ENCODE data around the gene RPUSD1. TPM values are rescaled to one million over a fixed set of nuclear protein-coding genes. Genes with fewer than 3 reads are reported as not detected.

RPUSD1 gene
- total RNA-seq, 1 donor from 2014 or later: 35.3 TPM

DNA sequence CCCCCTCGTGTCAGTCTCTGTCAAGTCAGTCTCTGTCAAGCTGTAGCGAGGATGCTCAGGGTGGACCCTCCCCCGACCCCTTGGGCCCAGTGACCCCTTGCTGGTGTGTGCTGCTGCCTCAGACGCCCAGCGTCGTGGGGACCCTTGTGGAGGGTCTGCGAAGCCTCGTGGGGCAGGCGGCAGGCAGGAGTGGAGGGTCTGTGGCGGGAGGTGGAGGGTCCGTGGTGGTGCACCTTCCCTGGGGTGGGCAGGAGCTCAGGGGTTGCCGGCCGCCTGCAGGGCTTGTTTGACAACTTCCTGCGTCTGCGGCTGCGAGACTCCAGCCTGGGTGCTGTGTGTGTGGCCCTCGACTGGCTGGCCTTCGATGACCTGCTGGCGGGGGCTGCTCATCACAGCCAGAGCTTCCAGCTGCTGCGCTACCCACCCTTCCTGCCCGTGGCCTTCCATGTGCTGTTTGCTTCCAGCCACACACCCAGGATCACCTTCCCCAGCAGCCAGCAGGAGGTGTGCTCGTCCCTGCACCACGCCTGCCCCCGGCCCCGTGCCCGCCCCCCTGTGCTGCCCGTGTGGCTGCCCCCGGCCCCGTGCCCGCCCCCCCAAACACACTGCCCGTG lies 6.8 kb upstream of the RPUSD1 start:
- ATAC-seq (ENCODE audit: low read depth) (no peak), DNase-seq (no peak)
- Mint-ChIP-seq H3K27ac (no peak overlapping the region), H3K4me1 (no peaks in the 10 kb centered on the region), H3K9me3 (no peaks in the 10 kb centered on the region), H3K27me3 (peaks cover 4% of the 10 kb centered on the region), H3K36me3 (ENCODE audit: low read depth) (peaks cover 15% of the 10 kb centered on the region), H3K4me3 (no peak overlapping the region)
- intact Hi-C loops (cut with micrococcal nuclease): no loop called here
- CTCF ChIA-PET: no interaction called here
- TF ChIP-seq, protein P1, sequence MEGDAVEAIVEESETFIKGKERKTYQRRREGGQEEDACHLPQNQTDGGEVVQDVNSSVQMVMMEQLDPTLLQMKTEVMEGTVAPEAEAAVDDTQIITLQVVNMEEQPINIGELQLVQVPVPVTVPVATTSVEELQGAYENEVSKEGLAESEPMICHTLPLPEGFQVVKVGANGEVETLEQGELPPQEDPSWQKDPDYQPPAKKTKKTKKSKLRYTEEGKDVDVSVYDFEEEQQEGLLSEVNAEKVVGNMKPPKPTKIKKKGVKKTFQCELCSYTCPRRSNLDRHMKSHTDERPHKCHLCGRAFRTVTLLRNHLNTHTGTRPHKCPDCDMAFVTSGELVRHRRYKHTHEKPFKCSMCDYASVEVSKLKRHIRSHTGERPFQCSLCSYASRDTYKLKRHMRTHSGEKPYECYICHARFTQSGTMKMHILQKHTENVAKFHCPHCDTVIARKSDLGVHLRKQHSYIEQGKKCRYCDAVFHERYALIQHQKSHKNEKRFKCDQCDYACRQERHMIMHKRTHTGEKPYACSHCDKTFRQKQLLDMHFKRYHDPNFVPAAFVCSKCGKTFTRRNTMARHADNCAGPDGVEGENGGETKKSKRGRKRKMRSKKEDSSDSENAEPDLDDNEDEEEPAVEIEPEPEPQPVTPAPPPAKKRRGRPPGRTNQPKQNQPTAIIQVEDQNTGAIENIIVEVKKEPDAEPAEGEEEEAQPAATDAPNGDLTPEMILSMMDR (IDR thresholded peaks at IDR 0.05): no peak
- POLR2A ChIA-PET: no interaction called here

DNA sequence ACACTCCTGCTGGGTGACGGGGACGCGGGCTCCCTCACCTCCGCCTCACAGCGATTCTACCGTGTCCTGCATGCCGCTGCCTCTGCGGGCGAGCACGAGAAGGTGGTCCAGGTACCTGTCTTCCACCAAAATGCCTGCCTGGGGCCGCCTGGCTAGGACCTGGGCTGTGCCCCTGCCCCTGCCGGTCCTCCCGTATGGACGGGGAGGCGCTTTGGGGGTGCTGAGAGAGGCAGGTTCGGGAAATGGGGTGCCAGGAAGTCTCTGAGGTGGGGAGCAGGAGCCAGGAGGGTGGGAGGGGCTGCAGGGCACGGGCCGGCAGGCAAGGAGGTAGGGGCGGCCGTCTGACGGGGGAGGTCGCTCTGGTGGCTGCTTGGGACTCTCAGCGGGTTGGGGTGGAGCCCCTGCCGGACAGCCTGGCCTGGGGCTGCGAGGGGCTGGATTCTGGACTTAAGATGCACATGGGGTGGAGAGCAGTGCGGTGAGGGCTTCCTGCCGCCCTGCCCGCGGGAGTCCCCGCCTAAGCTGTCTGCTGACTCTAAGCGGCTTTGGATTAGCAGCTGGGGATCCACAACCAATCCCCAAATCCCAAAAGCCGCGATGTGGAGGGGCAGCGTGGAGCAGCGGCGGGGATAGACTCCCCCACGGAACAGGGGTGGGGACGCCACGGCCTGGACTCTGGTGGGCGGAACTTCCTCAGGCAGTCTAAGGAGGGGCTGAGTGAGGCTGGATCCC lies 6.1 kb upstream of the RPUSD1 start:
- Mint-ChIP-seq H3K27me3 (peaks cover 4% of the 10 kb centered on the region), H3K27ac (no peak overlapping the region), H3K36me3 (ENCODE audit: low read depth) (peaks cover 15% of the 10 kb centered on the region), H3K9me3 (no peaks in the 10 kb centered on the region), H3K4me3 (no peak overlapping the region), H3K4me1 (no peaks in the 10 kb centered on the region)
- intact Hi-C loops (cut with micrococcal nuclease): no loop called here
- CTCF ChIA-PET: no interaction called here
- TF ChIP-seq, protein P1 (IDR thresholded peaks at IDR 0.05): no peak
- POLR2A ChIA-PET: no interaction called here
- DNase-seq (no peak), ATAC-seq (ENCODE audit: low read depth) (no peak)

DNA sequence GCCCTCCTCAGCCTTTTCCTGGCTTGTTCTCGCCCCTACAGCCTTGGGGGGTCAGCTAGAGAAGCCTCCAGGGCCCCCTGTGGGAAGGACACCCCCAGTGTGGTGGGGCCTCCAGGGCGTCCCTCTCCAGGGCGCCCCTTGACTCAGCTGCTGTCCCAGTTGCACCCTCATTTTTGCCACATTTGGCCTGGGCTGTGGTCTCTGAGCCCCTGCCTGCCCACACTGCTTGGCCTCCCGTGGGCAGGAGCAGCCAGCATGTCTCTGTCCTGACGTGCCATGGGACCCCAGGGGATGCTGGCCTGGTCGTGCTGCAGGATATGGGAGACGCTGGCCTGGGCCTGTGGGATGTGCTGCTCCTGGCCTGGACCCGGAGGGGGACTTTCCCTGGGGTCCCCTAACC lies 5.2 kb upstream of the RPUSD1 start:
- no peak overlapping the region for H3K27ac Mint-ChIP-seq
- peaks cover 1% of the 10 kb centered on the region for H3K27me3 Mint-ChIP-seq
- H3K36me3 Mint-ChIP-seq (ENCODE audit: low read depth): peaks cover 15% of the 10 kb centered on the region
- ChIA-PET CTCF (no interaction called here), POLR2A (no interaction called here)
- intact Hi-C loops (cut with micrococcal nuclease): no loop called here
- no peaks in the 10 kb centered on the region for H3K4me1 Mint-ChIP-seq
- DNase-seq: no peak
- ATAC-seq (ENCODE audit: low read depth): no peak
- TF ChIP-seq, protein P1 (IDR thresholded peaks at IDR 0.05): no peak
- no peak overlapping the region for H3K4me3 Mint-ChIP-seq
- no peaks in the 10 kb centered on the region for H3K9me3 Mint-ChIP-seq

DNA sequence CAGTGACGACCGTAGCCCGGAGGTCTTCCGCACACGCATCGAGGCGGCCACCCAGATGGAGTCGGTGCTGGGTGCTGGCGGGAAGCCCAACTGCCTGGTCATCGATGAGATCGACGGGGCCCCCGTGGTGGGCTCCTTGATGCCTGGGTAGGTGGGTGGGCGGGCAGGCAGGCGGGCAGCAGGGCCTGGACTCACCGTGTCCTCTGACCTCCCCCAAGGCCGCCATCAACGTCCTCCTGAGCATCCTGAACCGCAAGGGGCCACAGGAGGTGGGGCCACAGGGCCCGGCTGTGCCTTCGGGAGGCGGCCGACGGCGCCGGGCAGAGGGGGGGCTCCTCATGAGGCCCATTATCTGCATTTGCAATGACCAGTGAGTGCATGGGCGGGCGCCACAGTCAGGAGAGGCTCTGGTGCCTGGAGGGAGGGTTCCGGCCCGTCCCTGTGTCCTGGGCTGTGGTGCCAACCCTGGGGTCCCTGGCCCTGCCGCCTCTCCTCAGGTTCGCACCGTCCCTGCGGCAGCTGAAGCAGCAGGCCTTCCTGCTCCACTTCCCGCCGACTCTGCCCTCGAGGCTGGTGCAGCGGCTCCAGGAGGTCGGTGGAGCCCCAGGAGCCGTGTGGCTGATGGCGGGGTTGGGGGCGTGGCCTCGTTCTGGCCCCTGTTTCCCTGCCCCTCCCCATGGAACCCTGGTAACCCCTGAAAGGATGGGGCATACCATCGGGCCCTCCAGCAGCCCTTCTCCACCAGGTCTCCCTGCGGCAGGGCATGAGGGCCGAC lies 4.2 kb upstream of the RPUSD1 start:
- TF ChIP-seq, protein P1 (IDR thresholded peaks at IDR 0.05): no peak
- no peak overlapping the region for H3K4me3 Mint-ChIP-seq
- DNase-seq (no peak), ATAC-seq (ENCODE audit: low read depth) (no peak)
- H3K27ac Mint-ChIP-seq: no peak overlapping the region
- H3K4me1 Mint-ChIP-seq: peaks cover 3% of the 10 kb centered on the region
- ChIA-PET CTCF (no interaction called here), POLR2A (no interaction called here)
- H3K9me3 Mint-ChIP-seq: no peaks in the 10 kb centered on the region
- intact Hi-C loops (cut with micrococcal nuclease): no loop called here
- H3K36me3 Mint-ChIP-seq (ENCODE audit: low read depth): peaks cover 15% of the 10 kb centered on the region
- H3K27me3 Mint-ChIP-seq: no peaks in the 10 kb centered on the region

DNA sequence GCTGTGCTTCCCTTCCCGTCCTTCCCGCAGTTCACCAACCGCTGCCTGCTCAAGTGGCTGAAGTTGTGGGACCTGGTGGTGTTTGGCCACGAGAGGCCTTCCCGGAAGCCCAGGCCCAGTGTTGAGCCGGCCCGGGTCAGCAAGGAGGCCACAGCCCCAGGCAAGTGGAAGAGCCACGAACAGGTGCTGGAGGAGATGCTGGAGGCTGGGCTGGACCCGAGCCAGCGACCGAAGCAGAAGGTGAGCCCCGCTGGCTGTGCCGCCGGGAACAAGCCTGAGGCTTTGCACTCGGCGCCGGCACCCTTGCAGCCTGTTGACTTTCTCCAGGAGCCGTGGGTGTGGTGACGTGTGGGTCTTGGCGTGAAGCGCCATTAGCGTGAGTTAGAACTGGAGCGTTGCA lies 3.0 kb upstream of the RPUSD1 start:
- H3K9me3 Mint-ChIP-seq: no peaks in the 10 kb centered on the region
- intact Hi-C loops (cut with micrococcal nuclease): no loop called here
- H3K27me3 Mint-ChIP-seq: no peaks in the 10 kb centered on the region
- TF ChIP-seq, protein P1 (IDR thresholded peaks at IDR 0.05): no peak
- no peak for ATAC-seq (ENCODE audit: low read depth)
- ChIA-PET POLR2A (no interaction called here), CTCF (no interaction called here)
- DNase-seq: no peak
- H3K4me3 Mint-ChIP-seq: no peak overlapping the region
- peaks cover 7% of the 10 kb centered on the region for H3K4me1 Mint-ChIP-seq
- no peak overlapping the region for H3K27ac Mint-ChIP-seq
- H3K36me3 Mint-ChIP-seq (ENCODE audit: low read depth): peaks cover 21% of the 10 kb centered on the region

Measured in activated B cell treated with CpG ODN at 0.5 μM for 24 hours (primary cell).